Suprapubic skin (tissue), 4 donors: Measurements from ENCODE around the gene LRRC8D.

Source experiments
- CTCF ChIP-seq, 2 donors: fragments of 200-600 bp in 1 of 2; fragments of 450-650 bp in 1 of 2; sonication (generic) in 1 of 2; IDR thresholded peaks; one replicate each; pipeline ENCODE4 v1.5.1; 2016 to 2019; ENCODE audit warnings: antibody characterized with exemption in 2 of 2, mild to moderate bottlenecking in 1 of 2, moderate library complexity in 1 of 2
- POLR2A ChIP-seq, 2 donors: fragments of 450-650 bp; IDR thresholded peaks; one replicate each; pipeline ENCODE4 v1.6.1; 2017; ENCODE audit warnings: antibody characterized with exemption in 2 of 2, mild to moderate bottlenecking in 2 of 2, moderate library complexity in 2 of 2
- POLR2AphosphoS5 ChIP-seq, 3 donors: sonication (generic); formaldehyde crosslinking; IDR thresholded peaks; one replicate each; pipeline ENCODE4 v1.6.1; 2017; ENCODE audit warnings: antibody characterized with exemption in 3 of 3

GRCh38 chr1:89962024-89962741 lies 141.4 kb downstream of the LRRC8D start:
- TF ChIP-seq CTCF (IDR thresholded peaks at IDR 0.05) (no peak), POLR2A (IDR thresholded peaks at IDR 0.05) (no peak), POLR2AphosphoS5 (IDR thresholded peaks at IDR 0.05) (no peak)
